Stimulated activated CD8-positive, alpha-beta memory T cell treated with anti-CD3 and anti-CD28 coated beads, Interleukin-4, amount 100 ng/mL, for 24 hours (primary cell): Measurements from ENCODE around the gene TNRC6B.
"Not testable (repeated sequence)": the region's sequence is repeated elsewhere in the genome, so short reads cannot be mapped to it uniquely, and the experiment has no call there.

Experiments
- DNase-seq: peaks from one replicate; pipeline ENCODE4 v3.0.0-alpha.2; 2020; ENCODE audit warnings: low read depth

TNRC6B gene

GRCh38 chr22:40366068-40366467, 188.3 kb downstream of the TNRC6B start:
- DNase-seq: no peak

GRCh38 chr22:40367342-40367741, 189.6 kb downstream of the TNRC6B start:
- DNase-seq: no peak

DNA sequence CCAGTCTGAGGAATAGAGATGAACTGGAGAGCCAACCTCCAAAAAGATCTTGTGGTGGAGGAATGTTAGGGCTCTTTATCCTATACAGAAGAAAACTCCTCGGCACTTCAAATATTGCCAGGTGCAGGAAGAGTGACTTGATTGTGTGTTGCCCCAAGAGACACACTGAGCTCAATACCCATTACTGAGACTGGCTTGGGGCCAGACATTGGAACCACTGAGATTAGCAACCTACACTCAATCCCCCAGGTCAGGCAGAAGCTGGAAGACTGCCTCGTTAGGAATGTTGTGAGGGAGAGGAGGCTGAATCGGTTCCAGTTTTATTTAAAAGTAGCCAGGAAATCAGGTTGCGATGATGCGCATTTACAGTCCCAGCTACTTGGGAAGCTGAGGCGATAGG, 190.3 kb downstream of the TNRC6B start:
- no peak for DNase-seq

GRCh38 chr22:40368836-40369235, 191.1 kb downstream of the TNRC6B start:
- DNase-seq: no peak

GRCh38 chr22:40374567-40374966, 196.8 kb downstream of the TNRC6B start:
- no peak for DNase-seq

GRCh38 chr22:40376149-40376548, 198.4 kb downstream of the TNRC6B start:
- no peak for DNase-seq

- DNase-seq: no peak
These were observed 200.2 kb downstream of the TNRC6B start for GRCh38 chr22:40377931-40378330.

DNA sequence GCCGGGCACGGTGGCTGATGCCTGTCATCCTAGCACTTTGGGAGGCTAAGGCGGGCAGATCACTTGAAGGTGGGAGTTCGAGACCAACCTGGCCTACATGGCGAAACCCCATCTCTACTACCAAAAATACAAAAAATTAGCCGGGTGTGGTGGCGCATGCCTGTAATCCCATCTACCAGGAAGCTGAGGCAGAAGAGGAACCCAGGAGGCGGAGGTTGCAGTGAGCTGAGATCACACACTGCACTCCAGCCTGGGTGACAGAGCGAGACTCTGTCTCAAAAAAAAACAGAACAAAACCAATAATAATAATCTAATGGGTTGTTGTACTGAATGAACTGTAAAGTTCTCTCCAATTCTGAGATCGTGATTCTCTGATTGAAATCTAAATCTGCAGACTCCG, 200.7 kb downstream of the TNRC6B start:
- DNase-seq: not testable (repeated sequence)

DNA sequence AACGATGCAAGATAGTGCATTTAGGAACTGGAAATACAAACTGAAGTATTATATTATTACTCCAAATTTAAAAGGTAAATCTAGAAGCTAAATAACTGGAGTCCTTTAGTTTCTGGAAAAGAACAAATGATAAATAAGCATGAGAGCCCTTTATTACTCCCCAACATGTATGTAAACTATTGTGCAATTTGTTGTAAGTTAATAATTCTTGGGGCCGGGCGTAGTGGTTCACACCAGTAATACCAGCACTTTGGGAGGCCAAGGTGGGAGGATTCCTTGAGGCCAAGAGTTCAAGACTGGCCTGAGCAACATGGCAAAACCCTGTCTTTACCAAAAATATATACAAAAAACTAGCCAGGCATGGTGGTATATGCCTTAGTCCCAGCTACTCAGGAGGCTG, 203.7 kb downstream of the TNRC6B start:
- DNase-seq: no peak

DNA sequence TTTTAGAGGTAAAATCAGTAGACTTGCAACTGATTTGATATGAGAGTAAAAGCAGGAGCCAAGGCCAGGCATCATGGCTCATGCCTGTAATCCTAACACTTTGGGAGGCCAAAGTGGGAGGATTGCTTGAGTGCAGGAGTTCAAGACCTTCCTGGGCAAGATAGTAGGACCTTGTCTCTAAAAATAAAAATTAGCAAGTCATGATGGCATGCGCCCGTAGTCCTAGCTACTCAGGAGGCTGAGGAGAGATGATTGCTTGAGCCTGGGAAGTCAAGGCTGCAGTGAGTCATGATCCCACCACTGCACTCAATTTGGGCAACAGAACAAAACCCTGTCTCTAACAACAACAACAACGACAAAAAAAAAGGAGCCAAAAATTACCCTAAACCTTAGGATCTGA, 206.2 kb downstream of the TNRC6B start:
- DNase-seq: no peak

DNA sequence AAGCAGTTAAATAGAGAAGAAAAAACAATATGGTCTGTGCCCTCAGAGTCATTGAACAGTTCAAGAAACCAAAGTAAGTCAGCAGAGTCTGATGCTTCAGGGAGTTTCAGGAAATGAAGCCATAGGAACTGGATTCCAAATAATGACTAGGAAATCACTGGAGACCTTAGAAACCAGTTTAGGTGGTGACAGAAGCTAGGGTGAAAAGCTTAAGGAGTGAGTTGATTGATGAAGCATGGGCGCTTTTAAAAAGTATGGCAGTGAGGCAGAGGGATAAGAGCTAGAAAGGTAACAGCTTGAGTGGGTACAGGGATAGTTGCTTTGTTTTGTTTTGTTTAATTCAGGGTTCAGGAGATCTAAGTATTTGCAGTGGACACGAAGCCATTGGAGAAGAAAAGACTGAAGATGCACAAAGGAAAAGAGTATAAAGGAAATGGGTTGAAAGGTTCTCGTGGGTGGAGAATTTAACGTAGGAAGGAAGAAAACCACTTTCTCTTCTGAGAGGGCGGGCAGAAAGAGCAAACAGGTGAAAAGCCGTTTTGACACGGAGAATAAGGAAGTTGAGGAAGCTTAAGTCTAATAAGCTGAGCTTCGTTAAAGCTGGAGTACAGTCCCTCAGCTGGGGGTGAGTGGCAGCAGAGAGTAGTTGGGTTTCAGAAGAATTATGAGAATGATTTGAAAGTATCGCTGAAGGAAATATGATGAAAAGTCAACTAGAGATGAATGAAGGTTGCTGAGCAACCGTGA, 207.5 kb downstream of the TNRC6B start:
- DNase-seq: no peak
